Spleen (tissue), 11 donors: ENCODE results near the gene ANKFN1. TPM values are rescaled to one million over a fixed set of nuclear protein-coding genes. Genes with fewer than 3 reads are reported as not detected.

Experiments
- DNase-seq: peaks from one replicate; pipeline ENCODE4 v3.0.0-alpha.2; 2020
- H3K27ac ChIP-seq, 8 donors: fragments of 200-600 bp; sonication (generic) in 7 of 8; 1 replicate in 4 of 8; 2 replicates in 4 of 8; pipeline versions ENCODE4 v1.5.0 to v1.8.0; 2016 to 2021; ENCODE audit warnings: inconsistent platforms in 4 of 8, mild to moderate bottlenecking in 4 of 8, moderate library complexity in 1 of 8
- H3K27me3 ChIP-seq, 7 donors: fragments of 200-600 bp; sonication (generic) in 6 of 7; replicated peaks in 1 of 7; 1 replicate in 4 of 7; 2 replicates in 3 of 7; pipeline versions ENCODE4 v1.5.0 to v1.8.0; 2016 to 2021; ENCODE audit warnings: inconsistent platforms in 3 of 7, mild to moderate bottlenecking in 1 of 7
- H3K36me3 ChIP-seq, 6 donors: fragments of 200-600 bp; sonication (generic) in 5 of 6; 1 replicate in 4 of 6; 2 replicates in 2 of 6; pipeline versions ENCODE4 v1.5.0 to v1.8.0; 2016 to 2021; ENCODE audit warnings: inconsistent platforms in 2 of 6
- H3K4me1 ChIP-seq, 6 donors: fragments of 200-600 bp; sonication (generic) in 5 of 6; 1 replicate in 3 of 6; 2 replicates in 3 of 6; pipeline versions ENCODE4 v1.5.0 to v1.8.0; 2016 to 2021; ENCODE audit warnings: inconsistent platforms in 3 of 6
- H3K4me3 ChIP-seq, 8 donors: fragments of 200-600 bp; sonication (generic) in 7 of 8; 1 replicate in 4 of 8; 2 replicates in 4 of 8; pipeline versions ENCODE4 v1.5.0 to v1.8.0; 2016 to 2021; ENCODE audit warnings: inconsistent platforms in 4 of 8, mild to moderate bottlenecking in 4 of 8, moderate library complexity in 2 of 8
- H3K9me3 ChIP-seq, 8 donors: fragments of 200-600 bp; sonication (generic) in 7 of 8; 1 replicate in 4 of 8; 2 replicates in 4 of 8; pipeline versions ENCODE4 v1.5.0 to v1.8.0; 2016 to 2021; ENCODE audit warnings: inconsistent platforms in 4 of 8
- CTCF ChIP-seq, 11 experiments: fragments of 200-600 bp in 7 of 11; fragments of 450-650 bp in 4 of 11; sonication (generic) in 4 of 11; IDR thresholded peaks in 8 of 11; conservative IDR thresholded peaks in 3 of 11; 1 replicate in 7 of 11; 2 replicates in 4 of 11; pipeline versions ENCODE4 v1.4.0 to v1.8.0; 2016 to 2021; ENCODE audit warnings: antibody characterized with exemption in 11 of 11, inconsistent platforms in 4 of 11, mild to moderate bottlenecking in 1 of 11
- POLR2A ChIP-seq, 3 donors: fragments of 450-650 bp; IDR thresholded peaks; one replicate each; pipeline ENCODE4 v1.5.1; 2017; ENCODE audit warnings: antibody characterized with exemption in 3 of 3, mild to moderate bottlenecking in 1 of 3
- POLR2AphosphoS5 ChIP-seq, 3 donors: sonication (generic); formaldehyde crosslinking; IDR thresholded peaks; one replicate each; pipeline ENCODE4 v1.5.1; 2017; ENCODE audit warnings: antibody characterized with exemption in 3 of 3
- WGBS, 5 donors: extraction: QIAGEN DNeasy Blood & Tissue Kit in 3 of 5; methylation state at CpG; one replicate each; pipeline versions ENCODE4 v1.1.5 to v1.1.7; 2013 to 2018; 5-methylcytosine and 5-hydroxymethylcytosine counted together
- intact Hi-C: fragments of 100-400 bp; cut with DNase I; formaldehyde crosslinking; loops from one replicate; pipeline ENCODE4 v1.15.0; 2023; ENCODE audit warnings: low total_unique reads
- polyA plus RNA-seq, 3 donors: library from polyadenylated mRNA; stranded (reverse); fragments of 200-250 nt; gene quantifications; one replicate each; pipeline ENCODE4 v1.2.1, GENCODE V29; 2013
- total RNA-seq, 7 donors: library from RNA; depleted of rRNA in 3 of 7; stranded (reverse); fragments of >200 nt in 3 of 7; fragmentation: NEBNext Ultra II Directional in 4 of 7; extraction: Animal tissue kit (Norgen Biotek cat#: 25700) in 4 of 7; gene quantifications; one replicate each; pipeline versions ENCODE4 v1.1.0 to v1.2.1, GENCODE V29; 2016 to 2021
- donor health status: healthy with polysubstance abuse.
- donor health status: DM: no; HTN: no; CAD: no; lungs with moderate emphysema.
- donor health status: DM: no; HTN: no; CAD: no.
- donor health status: Bipolar disorder and iron deficiency.
- donor health status: healthy.
- donor health status: DM: no; HTN: no; CAD: no.
- donor health status: DM: yes; HTN: yes; CAD: no.

The ANKFN1 gene
- total and polyA plus RNA-seq, 10 donors, result 0.19 to 0.58 TPM; not detected in 8

GRCh38 chr17:56110463-56111135, 42.7 kb upstream of the ANKFN1 start:
- H3K27me3 ChIP-seq, result peaks cover 0 to 5% (median 0%) of the 10 kb centered on the region in 7 donors
- no peaks in the 10 kb centered on the region for H3K4me1 ChIP-seq
- no peaks in the 10 kb centered on the region for H3K36me3 ChIP-seq
- H3K27ac ChIP-seq, result no peak overlapping the region
- TF ChIP-seq CTCF (IDR thresholded peaks at IDR 0.05 in 8 of 11, conservative IDR thresholded peaks at IDR 0.05 in 3 of 11) (no peak), POLR2AphosphoS5 (IDR thresholded peaks at IDR 0.05) (no peak), POLR2A (IDR thresholded peaks at IDR 0.05) (no peak)
- DNase-seq, result no peak
- no peak overlapping the region for H3K4me3 ChIP-seq
- H3K9me3 ChIP-seq, result no peaks in the 10 kb centered on the region
- intact Hi-C loops, result no loop called here
- WGBS, 5 donors, result 74 to 92% (median 83%) methylated on average over 4 of the region's 4 CpGs

GRCh38 chr17:56111706-56112485, 41.4 kb upstream of the ANKFN1 start:
- no peak for DNase-seq

GRCh38 chr17:56113486-56113885, 39.8 kb upstream of the ANKFN1 start:
- Histone ChIP-seq H3K27ac (no peak overlapping the region), H3K27me3 (no peaks in the 10 kb centered on the region), H3K4me3 (no peak overlapping the region), H3K36me3 (no peaks in the 10 kb centered on the region), H3K9me3 (no peaks in the 10 kb centered on the region), H3K4me1 (no peaks in the 10 kb centered on the region)
- intact Hi-C loops, result no loop called here
- TF ChIP-seq POLR2A (IDR thresholded peaks at IDR 0.05), result no peak
- TF ChIP-seq CTCF (IDR thresholded peaks at IDR 0.05 in 8 of 11, conservative IDR thresholded peaks at IDR 0.05 in 3 of 11), result no peak
- no peak for TF ChIP-seq POLR2AphosphoS5 (IDR thresholded peaks at IDR 0.05)
- no peak for DNase-seq
- WGBS, 5 donors, result 50 to 88% (median 71%) methylated on average over 2 of the region's 2 CpGs

More at GRCh38 chr17:56111706-56112485, 41.4 kb upstream of the ANKFN1 start:
- H3K27me3 ChIP-seq, result peaks cover 0 to 5% (median 0%) of the 10 kb centered on the region in 7 donors
- no peak overlapping the region for H3K27ac ChIP-seq
- no peaks in the 10 kb centered on the region for H3K4me1 ChIP-seq
- no peaks in the 10 kb centered on the region for H3K9me3 ChIP-seq
- WGBS, 5 donors, result 52 to 62% (median 56%) methylated on average over 3 of the region's 3 CpGs
- TF ChIP-seq POLR2A (IDR thresholded peaks at IDR 0.05), result no peak
- no peak for TF ChIP-seq POLR2AphosphoS5 (IDR thresholded peaks at IDR 0.05)
- TF ChIP-seq CTCF (IDR thresholded peaks at IDR 0.05 in 8 of 11, conservative IDR thresholded peaks at IDR 0.05 in 3 of 11), result no peak
- intact Hi-C loops, result no loop called here
- no peak overlapping the region for H3K4me3 ChIP-seq
- no peaks in the 10 kb centered on the region for H3K36me3 ChIP-seq

GRCh38 chr17:56114469-56114868, 38.8 kb upstream of the ANKFN1 start:
- intact Hi-C loops, result no loop called here
- WGBS, 5 donors, result 67 to 89% (median 82%) methylated on average over 1 of the region's 1 CpG
- TF ChIP-seq POLR2A (IDR thresholded peaks at IDR 0.05) (no peak), POLR2AphosphoS5 (IDR thresholded peaks at IDR 0.05) (no peak), CTCF (IDR thresholded peaks at IDR 0.05 in 8 of 11, conservative IDR thresholded peaks at IDR 0.05 in 3 of 11) (no peak)

More at GRCh38 chr17:56114469-56114868, 38.8 kb upstream of the ANKFN1 start:
- no peaks in the 10 kb centered on the region for H3K9me3 ChIP-seq
- H3K4me3 ChIP-seq, result no peak overlapping the region
- no peaks in the 10 kb centered on the region for H3K27me3 ChIP-seq
- H3K36me3 ChIP-seq, result no peaks in the 10 kb centered on the region
- no peak overlapping the region for H3K27ac ChIP-seq
- DNase-seq, result no peak
- no peaks in the 10 kb centered on the region for H3K4me1 ChIP-seq
